HL-60 (cell line): Measurements from ENCODE around the gene ATOH1.

Experiments used
- DNase-seq, 2 experiments: peaks; one replicate each; pipeline ENCODE4 v3.0.0-alpha.2; 2010 to 2020; ENCODE audit warnings: low read depth in 1 of 2, low spot score in 1 of 2
- H3K27ac ChIP-seq: fragments of 250-450 bp; sonication (Bioruptor Pico); replicated peaks from 2 replicates; pipeline ENCODE4 v1.5.1; 2020; ENCODE audit warnings: mild to moderate bottlenecking, moderate library complexity
- H3K27me3 ChIP-seq: fragments of 250-450 bp; sonication (Bioruptor Pico); 2 replicates; pipeline ENCODE4 v1.5.1; 2021; ENCODE audit warnings: mild to moderate bottlenecking, moderate library complexity; ENCODE audit not compliant: insufficient read depth, poor library complexity, severe bottlenecking
- H3K4me3 ChIP-seq: replicated peaks from 2 replicates; pipeline ENCODE4 v1.5.1; 2011; ENCODE audit warnings: mild to moderate bottlenecking, control low read depth, low read length; ENCODE audit not compliant: insufficient read depth
- CTCF ChIP-seq: IDR thresholded peaks from one replicate; pipeline ENCODE4 v1.5.1; 2011; ENCODE audit warnings: low read length, control low read depth, inconsistent platforms; ENCODE audit not compliant: insufficient read depth
- GABPA ChIP-seq: IDR thresholded peaks from 2 replicates; pipeline ENCODE4 v1.6.1; 2012; ENCODE audit warnings: low read depth
- POLR2AphosphoS5 ChIP-seq: IDR thresholded peaks from 2 replicates; pipeline ENCODE4 v1.6.1; 2012; ENCODE audit warnings: low read depth
- REST ChIP-seq: IDR thresholded peaks from 2 replicates; pipeline ENCODE4 v1.6.1; 2012; ENCODE audit warnings: low read depth; ENCODE audit not compliant: insufficient replicate concordance
- SPI1 ChIP-seq: IDR thresholded peaks from 2 replicates; pipeline ENCODE4 v1.6.1; 2012; ENCODE audit warnings: low read depth, mild to moderate bottlenecking, borderline replicate concordance

ATOH1 gene

GRCh38 chr4:93870876-93871458 is 42.4 kb downstream of the ATOH1 start:
- no peak overlapping the region for H3K4me3 ChIP-seq
- H3K27me3 ChIP-seq, result no peaks in the 10 kb centered on the region
- no peak for DNase-seq
- H3K27ac ChIP-seq, result no peak overlapping the region
- TF ChIP-seq GABPA (no peak), POLR2AphosphoS5 (no peak), CTCF (no peak), REST (no peak), SPI1 (no peak)

GRCh38 chr4:93876754-93877153 is 48.2 kb downstream of the ATOH1 start:
- no peak for DNase-seq
- H3K27me3 ChIP-seq, result no peaks in the 10 kb centered on the region
- TF ChIP-seq CTCF (no peak), SPI1 (no peak), GABPA (no peak)
- H3K27ac ChIP-seq, result no peak overlapping the region
- no peak overlapping the region for H3K4me3 ChIP-seq

GRCh38 chr4:93878566-93878965 is 50.0 kb downstream of the ATOH1 start:
- no peak for DNase-seq
- Histone ChIP-seq H3K27ac (no peak overlapping the region), H3K27me3 (no peaks in the 10 kb centered on the region), H3K4me3 (no peak overlapping the region)
- TF ChIP-seq CTCF (no peak), REST (no peak), GABPA (no peak), POLR2AphosphoS5 (no peak), SPI1 (no peak)

- no peak overlapping the region for H3K27ac ChIP-seq
- no peaks in the 10 kb centered on the region for H3K27me3 ChIP-seq
- TF ChIP-seq REST (no peak), CTCF (no peak), POLR2AphosphoS5 (no peak), SPI1 (no peak), GABPA (no peak)
- no peak for DNase-seq
- H3K4me3 ChIP-seq, result no peak overlapping the region
Observed at GRCh38 chr4:93879919-93880318, 51.4 kb downstream of the ATOH1 start.
